Inferior parietal cortex (tissue), 1 donor: ENCODE measurements around the gene CLEC18C.
"Not testable (repeated sequence)": the region's sequence is repeated elsewhere in the genome, so short reads cannot be mapped to it uniquely, and the experiment has no call there.

Experiments
- DNase-seq: peaks from one replicate; pipeline ENCODE4 v3.0.0-alpha.2; 2016; ENCODE audit errors: extremely low spot score

CLEC18C gene

DNA sequence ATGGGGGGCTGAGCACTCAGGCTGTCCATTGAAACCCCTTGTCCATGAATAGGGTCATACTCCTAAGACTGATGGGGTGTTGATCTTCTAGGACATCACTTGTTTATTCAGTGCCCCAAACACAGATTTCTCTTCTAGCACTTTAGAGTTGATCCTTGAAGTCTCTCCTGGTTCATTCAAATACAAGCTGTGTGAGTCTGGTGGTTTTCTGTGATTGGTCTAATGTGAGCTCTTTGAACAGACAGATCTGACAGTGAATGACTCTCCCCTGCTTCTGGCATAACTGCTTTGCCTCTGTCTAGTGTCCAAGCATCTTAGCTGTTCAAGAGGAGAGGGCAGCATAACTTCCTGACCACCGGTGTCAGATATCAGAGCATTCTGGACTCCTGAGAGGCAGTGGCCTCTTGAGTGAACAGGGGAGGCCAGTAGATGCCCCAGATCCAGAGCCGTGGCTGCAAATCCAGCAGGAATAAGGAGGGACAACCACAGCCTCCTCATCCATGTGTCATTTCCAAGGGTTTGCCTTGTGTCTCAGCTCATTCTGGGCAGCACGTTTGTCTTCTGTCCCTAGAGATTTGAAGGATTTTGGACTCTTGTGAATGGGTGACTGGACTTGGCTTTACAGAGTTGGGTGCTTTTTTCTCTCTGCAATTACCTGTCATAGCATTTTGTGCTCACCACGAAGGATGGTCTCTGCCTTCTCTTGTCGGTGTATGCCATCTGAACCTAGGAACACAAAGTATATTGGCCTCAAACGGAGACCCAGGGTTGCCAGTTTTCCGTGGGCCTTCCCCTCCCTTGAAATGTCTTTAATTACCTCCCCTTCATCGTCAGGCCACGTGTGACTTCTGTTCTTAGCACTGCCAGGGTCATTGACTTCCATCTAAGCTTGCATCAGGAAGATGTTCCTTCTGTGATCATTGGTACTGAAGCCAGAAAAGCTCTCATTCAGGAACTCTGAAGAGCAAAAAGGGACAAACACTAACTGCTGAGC, 13.9 kb upstream of the CLEC18C start:
- no peak for DNase-seq

DNA sequence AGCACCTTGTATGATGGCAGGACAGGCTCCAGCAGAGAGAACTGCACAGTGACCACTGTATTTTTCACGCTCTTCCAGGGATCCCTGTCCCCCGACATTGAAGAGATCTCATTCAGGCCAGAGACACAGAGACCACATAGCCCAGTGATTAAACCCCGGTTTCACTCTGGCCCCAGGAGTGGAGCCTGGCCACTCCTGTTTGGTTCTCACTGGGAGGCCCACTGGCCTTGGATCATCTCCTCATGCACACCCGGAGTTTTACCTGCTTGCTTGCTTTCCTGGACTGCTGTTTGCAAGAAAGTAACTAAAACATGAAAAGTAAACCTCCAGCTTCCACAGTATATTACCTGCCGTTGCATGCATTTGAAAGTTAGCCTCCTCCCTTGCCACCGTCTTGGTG, 13.2 kb upstream of the CLEC18C start:
- no peak for DNase-seq

DNA sequence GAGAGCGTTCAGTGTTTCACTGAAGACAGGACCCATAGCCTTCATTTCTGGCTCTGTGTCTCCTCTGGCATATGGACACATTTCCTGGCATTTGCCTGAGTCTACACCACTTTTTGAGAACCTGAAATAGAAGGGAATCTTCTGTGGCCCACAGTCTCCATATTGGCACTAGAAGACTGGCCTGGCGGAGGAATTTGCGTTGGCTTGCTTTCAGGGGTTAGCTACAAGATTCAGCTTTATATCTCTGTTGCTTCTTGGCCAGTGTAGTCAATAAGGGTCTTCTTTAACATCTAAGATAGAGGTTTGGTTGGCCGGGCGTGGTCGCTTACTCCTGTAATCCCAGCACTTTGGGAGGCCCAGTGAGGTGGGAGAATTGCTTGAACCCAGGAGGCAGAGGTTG, 12.8 kb upstream of the CLEC18C start:
- no peak for DNase-seq

DNA sequence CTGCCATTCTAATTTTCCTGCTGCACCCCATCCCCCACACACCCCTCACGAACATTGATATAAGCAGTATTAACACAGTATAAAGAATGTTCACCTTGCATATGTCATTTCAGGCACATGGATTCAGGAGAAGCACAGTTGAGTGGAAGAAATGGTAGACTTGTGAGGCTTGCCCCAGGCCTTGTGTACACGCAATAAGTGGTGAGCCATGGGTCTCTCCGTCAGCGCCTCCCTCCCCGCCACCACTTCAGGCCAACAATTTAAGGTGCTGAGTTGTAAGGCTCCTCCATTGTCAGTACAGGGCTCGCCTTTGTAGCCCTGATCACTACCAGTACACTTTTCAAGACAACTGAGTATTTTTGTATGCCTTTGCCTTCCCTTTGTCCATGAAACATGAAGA, 12.2 kb upstream of the CLEC18C start:
- no peak for DNase-seq

DNA sequence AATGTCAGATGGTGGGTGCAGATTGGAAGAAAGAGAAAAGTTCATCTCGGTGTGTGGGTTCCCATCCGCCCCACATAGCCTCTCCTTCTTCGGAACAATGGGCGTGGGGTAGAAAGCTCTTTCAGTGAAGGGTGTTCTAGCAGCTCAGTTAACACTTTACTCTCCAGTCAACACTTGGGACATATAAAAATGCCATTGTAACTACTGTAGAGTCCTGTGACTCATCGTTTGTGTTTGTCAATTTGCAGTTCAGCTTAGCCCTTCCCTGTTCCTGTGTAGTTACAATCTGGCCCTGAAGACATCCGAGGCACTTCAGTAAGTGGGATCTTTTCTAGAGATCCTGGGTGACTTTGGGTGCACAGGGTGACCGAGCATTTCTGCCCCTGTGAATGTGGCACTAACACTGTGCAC, 11.5 kb upstream of the CLEC18C start:
- no peak for DNase-seq

DNA sequence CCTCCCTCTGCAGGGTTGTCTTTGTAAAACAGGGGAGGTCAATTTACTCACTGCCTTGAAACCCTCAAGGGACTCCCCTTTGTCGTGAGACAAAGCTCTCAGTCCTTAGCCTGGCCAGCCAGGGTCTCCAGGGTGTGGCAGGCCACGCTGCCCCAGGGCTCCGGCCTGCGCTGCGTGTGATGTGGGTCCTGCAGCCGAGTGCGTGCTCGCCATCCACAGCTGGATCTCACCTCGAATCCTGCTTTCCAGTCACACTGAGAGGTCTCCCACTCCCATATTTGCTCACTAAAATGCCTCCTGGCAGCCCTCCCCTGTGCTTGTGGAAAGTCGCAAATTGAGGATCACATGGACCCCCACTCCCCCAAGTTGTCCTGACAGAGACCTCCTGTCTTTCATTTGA, 10.0 kb upstream of the CLEC18C start:
- no peak for DNase-seq

DNA sequence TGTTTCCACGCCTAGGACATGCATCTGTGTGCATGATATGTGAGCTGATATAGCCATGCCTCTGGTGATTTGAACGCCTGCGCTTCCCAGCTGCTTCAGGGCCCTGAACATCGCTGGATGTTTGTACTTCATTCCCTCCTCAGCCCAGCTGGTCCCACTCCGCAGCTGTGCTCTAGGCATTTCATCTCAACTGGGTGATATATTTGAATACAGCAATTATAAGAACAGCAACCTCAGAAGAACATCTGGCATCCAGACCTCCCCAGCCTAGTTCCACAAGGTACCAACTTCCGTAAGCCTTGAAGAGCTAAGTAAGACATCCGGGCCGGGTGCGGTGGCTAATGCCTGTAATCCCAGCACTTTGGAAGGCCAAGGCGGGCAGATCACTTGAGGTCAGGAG, 6.9 kb upstream of the CLEC18C start:
- not testable (repeated sequence) for DNase-seq

DNA sequence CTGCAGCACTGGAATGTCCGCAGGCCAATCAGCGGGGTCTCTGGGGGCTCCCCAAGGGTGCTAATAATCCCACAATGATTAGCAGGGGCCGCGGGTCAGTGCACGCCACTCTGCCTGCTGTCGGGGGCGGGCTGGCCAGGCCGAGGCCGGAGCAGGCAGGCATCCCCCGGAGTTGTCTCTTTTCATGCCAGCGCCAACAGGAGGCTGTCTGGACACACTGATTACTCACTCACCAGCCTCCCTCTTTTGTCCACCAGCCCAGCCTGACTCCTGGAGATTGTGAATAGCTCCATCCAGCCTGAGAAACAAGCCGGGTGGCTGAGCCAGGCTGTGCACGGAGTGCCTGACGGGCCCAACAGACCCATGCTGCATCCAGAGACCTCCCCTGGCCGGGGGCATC, 329 bp downstream of the CLEC18C start:
- DNase-seq = not testable (repeated sequence)

DNA sequence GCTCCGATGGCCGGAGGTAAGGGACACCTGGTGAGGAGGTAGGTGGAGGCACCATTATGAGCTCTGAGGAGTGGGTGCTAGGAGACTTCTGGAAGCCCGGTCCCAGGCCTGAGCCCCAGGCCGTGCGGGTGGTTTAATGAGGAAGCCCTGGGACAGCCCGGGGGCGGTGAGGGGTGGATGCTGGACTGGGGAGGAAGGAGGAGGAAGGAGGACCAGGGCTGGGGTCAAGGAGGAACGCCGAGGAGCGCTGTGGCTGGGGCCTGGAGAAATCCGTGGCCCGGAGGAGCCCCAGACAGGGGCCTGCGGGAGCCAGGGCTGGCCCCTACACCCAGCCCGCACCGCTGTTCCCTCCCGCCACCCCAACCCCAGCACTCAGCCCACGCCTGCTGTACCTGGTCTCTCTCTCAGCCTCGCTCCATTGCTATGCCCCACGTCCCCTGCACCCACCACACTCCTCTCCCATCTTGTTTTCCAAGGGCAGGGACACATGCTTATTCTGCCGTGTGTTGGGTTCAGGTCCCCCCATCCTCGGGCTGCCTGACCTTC, 873 bp downstream of the CLEC18C start:
- DNase-seq = not testable (repeated sequence)

DNA sequence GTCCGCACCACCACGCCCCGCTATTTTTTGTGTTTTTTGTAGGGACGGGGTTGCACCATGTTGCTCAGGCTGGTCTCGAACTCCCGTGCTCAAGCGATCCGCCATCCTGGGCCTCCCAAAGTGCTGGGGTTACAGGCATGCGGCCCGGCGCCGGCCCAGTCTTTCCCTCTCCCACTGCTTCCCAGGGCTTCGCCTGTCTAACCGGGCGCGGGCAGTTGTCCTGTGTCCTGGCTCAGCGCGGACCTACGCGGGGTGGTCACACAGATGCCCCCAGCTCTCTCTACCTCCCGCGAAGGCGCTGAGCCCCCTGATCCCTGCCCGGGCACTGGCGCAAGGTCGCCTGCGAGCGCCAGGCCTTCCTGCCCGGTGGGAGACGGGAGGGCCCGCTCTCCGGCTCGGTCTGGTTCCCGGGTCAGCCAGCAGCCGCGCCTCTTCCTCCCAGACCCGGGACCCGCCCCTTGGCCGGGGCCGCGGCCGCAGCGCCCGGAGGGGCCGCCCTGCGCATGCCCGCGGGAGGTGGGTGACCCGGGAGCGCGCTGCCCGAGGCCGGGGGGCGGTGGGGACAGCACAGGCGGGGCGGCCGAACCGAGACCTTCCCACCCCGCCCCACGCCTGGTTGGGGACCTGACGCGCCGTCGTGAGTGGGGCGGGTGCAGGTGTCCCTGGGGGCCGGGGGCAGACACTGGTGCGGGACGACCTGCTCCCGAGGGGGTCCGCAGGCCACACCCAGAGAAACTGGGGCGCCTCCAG, 14.4 kb downstream of the CLEC18C start:
- not testable (repeated sequence) for DNase-seq

DNA sequence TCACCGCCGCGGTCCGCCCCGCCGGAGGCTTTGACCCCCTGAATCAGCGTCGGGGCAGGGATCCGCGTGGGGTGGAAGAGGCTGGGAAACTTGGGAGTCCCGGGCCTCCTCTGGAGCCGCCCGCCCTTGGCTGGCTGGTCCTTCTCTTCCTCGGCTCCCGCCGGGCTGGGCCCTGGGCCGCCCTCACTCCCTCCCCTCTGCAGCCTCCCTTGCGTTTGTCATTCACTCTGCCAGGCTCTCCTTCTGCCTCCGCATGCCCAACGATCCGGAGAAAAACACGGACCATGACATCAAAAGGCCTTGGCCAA, 15.0 kb downstream of the CLEC18C start:
- DNase-seq = not testable (repeated sequence)

DNA sequence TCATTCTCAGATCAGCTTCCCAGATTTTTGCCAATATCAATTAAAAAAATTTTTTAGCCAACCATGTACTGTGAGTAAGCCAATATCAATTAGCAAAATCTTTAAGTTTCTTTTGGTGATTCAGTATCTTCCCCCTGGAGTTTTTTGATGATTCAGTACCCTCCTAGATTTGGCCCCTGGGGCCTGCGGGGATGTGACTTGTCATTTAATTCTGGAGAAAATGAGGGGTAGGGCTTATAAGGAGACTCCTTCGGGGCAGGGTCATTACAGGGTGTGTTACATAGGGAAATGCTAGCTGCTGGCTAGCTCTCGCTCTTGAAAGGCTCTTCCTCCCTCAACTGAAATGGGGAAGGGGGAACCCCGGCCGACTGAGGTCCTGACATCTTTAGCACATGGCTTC, 17.0 kb downstream of the CLEC18C start:
- DNase-seq = not testable (repeated sequence)

DNA sequence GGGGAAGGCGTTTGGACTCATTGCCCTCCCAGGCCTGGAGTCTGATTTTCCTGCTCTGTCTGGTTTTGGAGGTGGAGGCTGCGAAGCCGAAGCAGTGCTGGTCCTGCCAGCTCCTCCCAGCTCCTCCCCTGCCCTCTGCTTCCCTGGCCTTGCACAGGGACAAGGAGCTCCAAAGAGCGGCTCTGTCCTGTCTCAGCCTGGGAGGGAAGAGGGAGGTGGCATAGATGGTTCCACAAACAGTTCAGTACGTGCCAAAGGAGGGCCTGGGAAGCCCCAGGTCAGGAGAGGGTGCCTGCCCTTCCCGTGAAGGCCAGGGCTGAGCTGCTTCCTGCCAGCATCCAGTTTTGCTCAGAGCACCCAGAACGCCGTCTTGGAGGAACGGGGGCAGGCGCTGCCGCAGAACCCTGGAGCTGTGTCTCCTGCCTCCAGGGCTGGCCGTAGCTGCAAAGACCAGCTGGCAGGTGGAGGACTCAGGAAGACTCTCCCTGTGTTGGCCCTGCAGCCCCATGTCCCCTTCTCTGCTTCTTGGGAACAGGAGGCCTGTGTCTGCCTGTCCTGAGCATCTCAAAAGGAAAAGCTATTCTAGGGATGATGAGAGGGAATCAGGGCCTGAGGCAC, 23.2 kb downstream of the CLEC18C start:
- DNase-seq = not testable (repeated sequence)

DNA sequence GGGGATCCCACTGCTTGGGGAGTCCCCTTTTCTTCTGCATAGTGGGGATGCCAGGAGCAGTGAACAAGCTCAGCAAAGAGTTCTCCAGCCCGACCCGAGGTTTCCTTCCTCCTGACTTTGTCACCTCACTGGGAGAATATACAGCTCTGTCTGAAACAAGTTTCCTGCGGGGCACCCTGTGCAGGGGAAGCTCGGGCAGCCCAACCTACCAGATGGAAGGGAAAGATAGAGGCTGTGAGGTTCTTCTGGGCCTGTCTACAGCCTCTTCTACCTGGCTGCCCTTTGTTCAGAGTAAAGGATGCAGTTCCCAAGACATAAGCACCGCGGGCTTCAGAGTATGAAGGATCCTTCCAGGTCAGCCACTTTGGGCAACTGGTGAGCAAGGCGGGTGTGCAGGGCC, 24.0 kb downstream of the CLEC18C start:
- not testable (repeated sequence) for DNase-seq

DNA sequence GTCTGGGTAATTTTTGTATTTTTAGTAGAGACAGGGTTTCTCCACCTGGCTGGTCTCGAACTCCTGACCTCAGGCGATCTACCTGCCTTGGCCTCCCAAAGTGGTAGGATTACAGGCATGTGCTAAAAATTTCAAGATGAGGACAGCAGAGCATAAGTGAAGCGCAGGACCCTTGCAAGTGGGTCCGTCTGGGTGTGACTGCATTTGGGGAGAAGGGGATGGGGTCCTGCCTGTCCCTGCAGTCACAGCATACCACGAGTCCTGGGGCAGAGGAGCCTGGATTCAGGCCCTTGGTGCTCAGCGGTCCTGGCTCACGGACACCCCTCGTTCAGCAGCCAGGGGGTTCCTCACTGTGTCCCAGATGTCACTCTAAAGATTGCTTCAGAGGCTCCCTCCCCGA, 24.6 kb downstream of the CLEC18C start:
- DNase-seq = not testable (repeated sequence)

DNA sequence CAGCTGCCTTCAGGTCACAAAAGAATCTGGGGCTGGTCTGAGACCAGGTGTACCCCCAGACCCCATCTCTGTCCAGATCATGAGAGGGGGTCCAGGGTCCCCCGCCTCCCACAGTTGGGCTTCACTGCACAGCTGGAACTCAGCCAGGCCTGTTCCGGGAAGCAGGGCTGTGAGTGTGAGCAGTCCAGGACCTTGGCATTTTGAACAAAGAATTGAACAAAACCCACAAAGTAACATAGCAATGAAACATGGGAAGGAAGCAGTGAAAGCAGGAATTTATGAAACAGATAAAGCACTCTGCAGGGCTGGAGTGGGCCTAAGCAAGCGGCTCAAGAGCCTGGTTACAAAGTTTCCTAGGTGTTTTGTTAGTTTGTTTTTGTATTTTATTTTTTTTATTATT, 25.1 kb downstream of the CLEC18C start:
- DNase-seq = not testable (repeated sequence)

DNA sequence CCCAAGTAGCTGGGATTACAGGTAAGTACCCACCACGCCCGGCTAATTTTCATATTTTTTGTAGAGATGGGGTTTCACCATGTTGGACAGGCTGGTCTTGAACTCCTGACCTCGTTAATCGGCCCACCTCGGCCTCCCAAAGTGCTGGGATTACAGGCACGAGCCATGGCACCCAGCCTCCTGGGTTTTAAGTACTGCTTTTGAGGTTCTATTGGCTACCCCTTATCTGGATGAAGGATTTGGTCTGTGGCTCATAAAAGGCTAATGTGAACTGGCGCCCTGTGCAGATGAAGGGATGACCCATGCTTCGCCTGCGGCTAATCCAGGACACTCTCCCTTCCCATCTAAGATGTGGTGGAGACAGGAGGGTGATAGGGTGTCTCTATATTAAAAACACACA, 25.6 kb downstream of the CLEC18C start:
- DNase-seq = not testable (repeated sequence)

DNA sequence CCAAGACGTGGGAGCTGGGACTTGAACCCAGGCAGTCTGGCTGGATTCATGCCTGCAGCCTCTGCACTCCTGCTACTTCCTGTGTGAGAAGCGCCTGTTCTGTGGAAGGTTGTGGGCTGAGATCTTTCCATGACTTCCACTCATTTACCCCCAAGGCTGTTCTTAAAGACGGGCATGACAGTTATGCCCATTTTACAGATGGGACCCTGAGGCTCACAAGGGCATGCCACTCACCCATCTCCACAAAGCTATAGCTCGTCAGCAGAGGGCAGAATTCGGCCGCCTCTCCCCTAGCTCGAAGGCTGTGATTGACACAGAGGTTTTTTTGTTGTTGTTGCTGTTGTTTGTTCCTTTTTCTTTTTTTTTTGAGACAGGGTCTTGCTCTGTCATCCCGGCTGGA, 26.5 kb downstream of the CLEC18C start:
- not testable (repeated sequence) for DNase-seq

DNA sequence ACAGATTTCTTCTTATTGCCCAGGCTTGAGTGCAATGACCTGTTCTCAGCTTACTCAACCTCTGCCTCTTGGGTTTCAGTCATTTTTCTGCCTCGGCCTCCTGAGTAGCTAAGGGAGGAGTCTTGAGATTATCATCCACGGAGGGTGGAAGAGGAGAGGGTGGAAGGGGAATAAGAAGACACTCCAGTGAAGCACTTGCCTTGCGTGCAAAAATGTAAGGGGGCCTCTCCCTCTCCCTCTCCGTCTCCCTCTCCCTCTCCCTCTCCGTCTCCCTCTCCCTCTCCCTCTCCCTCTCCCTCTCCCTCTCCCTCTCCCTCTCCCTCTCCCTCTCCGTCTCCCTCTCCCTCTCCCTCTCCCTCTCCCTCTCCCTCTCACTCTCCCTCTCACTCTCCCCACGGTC, 29.9 kb downstream of the CLEC18C start:
- DNase-seq = not testable (repeated sequence)

DNA sequence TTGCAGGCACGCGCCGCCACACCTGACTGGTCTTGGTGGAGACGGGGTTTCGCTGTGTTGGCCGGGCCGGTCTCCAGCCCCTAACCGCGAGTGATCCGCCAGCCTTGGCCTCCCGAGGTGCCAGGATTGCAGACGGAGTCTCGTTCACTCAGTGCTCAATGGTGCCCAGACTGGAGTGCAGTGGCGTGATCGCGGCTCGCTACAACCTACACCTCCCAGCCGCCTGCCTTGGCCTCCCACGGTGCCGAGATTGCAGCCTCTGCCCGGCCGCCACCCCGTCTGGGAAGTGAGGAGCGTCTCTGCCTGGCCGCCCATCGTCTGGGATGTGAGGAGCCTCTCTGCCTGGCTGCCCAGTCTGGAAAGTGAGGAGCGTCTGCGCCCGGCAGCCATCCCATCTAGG, 30.4 kb downstream of the CLEC18C start:
- not testable (repeated sequence) for DNase-seq

DNA sequence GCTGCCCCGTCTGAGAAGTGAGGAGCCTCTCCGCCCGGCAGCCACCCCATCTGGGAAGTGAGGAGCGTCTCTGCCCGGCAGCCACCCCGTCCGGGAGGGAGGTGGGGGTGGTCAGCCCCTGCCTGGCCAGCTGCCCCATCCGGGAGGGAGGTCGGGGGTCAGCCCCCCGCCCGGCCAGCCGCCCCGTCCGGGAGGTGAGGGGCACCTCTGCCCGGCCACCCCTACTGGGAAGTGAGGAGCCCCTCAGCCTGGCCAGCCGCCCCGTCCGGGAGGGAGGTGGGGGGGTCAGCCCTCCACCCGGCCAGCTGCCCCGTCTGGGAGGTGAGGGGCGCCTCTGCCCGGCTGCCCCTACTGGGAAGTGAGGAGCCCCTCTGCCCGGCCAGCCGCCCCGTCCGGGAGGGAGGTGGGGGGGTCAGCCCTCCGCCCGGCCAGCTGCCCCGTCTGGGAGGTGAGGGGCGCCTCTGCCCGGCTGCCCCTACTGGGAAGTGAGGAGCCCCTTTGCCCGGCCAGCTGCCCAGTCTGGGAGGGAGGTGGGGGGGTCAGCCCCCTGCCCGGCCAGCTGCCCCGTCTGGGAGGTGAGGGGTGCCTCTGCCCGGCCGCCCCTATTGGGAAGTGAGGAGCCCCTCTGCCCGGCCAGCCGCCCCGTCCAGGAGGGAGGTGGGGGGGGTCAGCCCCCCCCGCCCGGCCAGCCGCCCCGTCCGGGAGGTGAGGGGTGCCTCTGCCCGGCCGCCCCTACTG, 31.2 kb downstream of the CLEC18C start:
- not testable (repeated sequence) for DNase-seq
